Neuron (in vitro differentiated cells): ENCODE data around the gene OS9.

Experiments used
- H2AFZ ChIP-seq: one replicate; pipeline ENCODE4 v1.6.1; 2013; ENCODE audit warnings: low read depth, mild to moderate bottlenecking, inconsistent platforms, low read length, moderate library complexity
- H3K27me3 ChIP-seq: one replicate; pipeline ENCODE4 v1.6.1; 2013; ENCODE audit warnings: low read length; ENCODE audit not compliant: insufficient read depth
- H3K36me3 ChIP-seq: one replicate; pipeline ENCODE4 v1.6.1; 2013; ENCODE audit warnings: low read length; ENCODE audit not compliant: insufficient read depth
- H3K4me1 ChIP-seq: one replicate; pipeline ENCODE4 v1.6.1; 2013; ENCODE audit warnings: low read length; ENCODE audit not compliant: insufficient read depth
- H3K4me3 ChIP-seq: 2 replicates; pipeline ENCODE4 v1.5.1; 2013; ENCODE audit warnings: mild to moderate bottlenecking, low read length, moderate library complexity
- H3K9me3 ChIP-seq: one replicate; pipeline ENCODE4 v1.6.1; 2013; ENCODE audit warnings: low read length

Gene OS9

DNA sequence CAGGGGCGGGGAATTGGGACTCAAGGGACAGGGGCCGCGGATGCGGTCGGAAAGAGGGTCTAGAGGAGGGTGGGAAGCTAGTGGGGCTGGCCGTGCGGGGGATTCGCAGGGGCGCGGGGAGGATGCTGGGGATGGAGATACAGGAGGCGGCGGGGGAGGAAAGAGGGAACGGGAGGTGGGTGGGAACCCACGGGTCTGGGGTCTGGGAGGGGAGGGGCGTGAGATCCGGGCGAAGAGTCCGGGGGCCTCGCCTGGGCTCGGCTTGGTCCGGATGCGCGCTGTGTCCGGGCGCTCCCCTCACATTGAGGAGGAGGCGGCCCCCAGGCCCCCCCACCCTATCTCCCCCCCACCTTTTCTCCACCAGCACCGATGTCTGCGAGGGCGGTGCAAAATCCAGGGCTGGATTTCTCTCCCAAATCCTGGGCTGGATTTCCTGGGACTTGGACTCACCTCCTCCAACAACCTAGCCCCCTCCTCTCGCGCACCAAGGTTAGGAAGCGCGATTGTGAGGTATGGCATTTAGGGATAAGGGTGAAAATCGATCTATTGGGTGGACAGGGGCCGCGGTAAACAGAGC, 44.8 kb downstream of the OS9 start, which contains the start of gene AGAP2:
Gene AGAP2 (minus strand): TSS at position 82 of the 577 bp plus-strand sequence. CDS start 496 bp downstream, outside the sequence.
- H3K36me3 ChIP-seq, result no peaks in the 10 kb centered on the region
- no peaks in the 10 kb centered on the region for H3K27me3 ChIP-seq

DNA sequence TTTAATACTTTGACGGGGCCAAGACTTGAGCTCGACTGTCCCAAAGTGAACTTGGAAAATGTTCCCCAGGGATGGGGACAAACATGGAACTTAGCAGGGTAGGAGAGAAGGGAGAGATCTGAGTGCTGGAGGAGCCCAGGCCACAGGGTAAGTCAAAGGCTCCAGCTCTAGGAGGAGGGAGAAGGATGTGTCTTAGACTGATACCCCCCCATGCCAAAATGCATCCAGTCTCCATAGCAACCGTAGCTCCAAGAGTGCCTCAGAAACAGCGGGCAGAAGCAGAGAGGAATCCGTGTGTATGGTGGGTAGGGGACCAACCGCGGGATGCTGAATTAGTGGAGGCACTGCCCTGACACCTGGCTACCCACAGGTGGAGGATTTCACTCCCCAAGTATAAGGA, 45.5 kb downstream of the OS9 start:
- Histone ChIP-seq H3K36me3 (no peaks in the 10 kb centered on the region), H3K4me3 (peak overlapping the region; percentile 61), H2AFZ (peak overlapping the region; percentile 18), H3K9me3 (no peaks in the 10 kb centered on the region), H3K27me3 (no peaks in the 10 kb centered on the region), H3K4me1 (peaks cover 45% of the 10 kb centered on the region)

More for the DNA sequence above, 44.8 kb downstream of the OS9 start, which contains the start of gene AGAP2:
- H3K4me3 ChIP-seq, result peak within 1 kb of the TSS; percentile 61
- H3K4me1 ChIP-seq, result peaks cover 45% of the 10 kb centered on the region
- peak within 1 kb of the TSS; percentile 18 for H2AFZ ChIP-seq
- no peaks in the 10 kb centered on the region for H3K9me3 ChIP-seq

DNA sequence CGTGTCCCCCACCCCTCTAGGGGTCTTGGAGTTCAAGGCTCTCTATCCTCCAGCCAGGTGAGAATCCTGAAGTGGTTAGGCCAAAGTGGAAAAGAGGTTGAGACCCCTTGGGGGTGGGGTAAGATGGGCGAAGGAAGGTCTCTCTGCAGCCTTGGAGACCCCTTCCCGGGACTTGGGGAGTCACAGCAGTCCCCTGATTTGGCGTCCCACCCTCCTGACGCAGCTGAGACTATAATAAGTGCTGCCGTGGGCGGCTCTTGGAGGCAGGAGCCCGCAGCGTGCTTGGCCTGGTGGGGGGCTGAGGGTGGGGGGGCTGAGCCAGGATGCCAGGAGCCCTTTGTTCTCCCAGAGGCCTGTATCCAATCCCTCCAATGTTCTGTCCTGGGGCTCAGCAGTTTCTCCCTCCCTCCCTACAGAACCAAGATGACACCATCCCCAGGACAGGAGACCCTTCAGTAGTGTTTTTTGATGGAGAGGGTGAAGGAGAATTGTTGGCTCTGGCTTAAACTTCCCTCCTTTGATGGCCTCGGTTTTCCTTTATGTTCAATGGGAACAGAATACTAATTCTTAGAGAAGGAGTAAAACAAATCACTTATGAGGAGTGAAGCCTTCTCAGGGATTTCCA, 46.1 kb downstream of the OS9 start:
- Histone ChIP-seq H2AFZ (no peak overlapping the region), H3K4me3 (no peak overlapping the region), H3K4me1 (peaks cover 41% of the 10 kb centered on the region), H3K36me3 (no peaks in the 10 kb centered on the region), H3K9me3 (no peaks in the 10 kb centered on the region), H3K27me3 (no peaks in the 10 kb centered on the region)

DNA sequence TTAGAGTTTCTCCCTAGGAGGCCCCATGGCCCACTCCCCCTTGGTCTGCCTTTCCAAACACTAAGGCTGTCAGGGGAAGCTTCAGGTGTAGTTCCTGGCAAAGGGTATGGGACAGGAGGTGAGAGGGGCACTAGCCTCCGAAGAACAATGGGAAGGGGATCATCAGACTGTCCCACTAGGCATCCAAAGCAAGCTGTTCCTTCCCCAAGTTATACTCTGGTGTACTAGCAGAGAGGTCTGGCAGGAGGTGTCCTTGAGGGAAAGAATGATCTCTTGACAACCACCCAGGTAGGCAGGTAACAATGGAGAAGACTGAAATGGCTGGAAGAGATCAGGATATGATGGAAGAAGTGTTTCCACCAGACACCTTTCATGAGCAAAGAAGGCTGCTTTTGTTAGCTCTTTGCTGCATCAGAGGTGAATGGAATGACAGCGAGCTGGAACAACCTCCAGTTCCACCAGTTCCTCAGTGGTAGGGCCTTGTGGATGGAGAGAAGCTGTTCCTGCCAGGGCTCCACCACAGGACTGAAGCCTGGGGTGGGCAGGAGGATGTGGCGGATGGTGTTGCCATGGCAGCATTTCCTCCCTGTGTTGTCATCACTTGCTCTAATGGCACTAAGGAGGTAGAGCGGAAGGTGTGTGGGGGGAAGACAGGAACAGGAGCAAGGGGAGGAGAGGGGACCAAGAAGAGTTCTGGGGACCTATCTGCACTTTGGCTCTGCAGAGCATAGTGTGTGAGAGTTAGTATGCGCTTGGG, 46.9 kb downstream of the OS9 start:
- Histone ChIP-seq H3K27me3 (no peaks in the 10 kb centered on the region), H2AFZ (no peak overlapping the region), H3K36me3 (no peaks in the 10 kb centered on the region), H3K4me1 (peaks cover 38% of the 10 kb centered on the region), H3K9me3 (no peaks in the 10 kb centered on the region), H3K4me3 (no peak overlapping the region)

DNA sequence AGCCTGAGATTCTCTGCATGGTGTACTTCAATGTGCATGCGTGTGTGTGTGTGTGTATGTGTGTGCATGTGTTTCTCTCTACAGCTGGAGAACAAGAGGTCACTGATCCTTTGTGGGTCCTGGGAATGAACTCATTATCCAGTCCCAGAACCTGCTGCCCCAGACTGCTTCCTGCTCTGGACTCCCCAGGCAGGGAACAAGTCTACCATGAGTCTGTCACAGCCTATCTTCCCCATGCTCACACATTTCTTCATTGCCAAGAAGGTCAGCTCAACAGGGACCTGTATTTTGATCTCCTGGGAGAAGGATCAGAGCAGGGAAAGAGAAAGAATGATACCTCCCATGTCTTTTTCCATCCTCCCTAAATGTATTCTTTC, 47.5 kb downstream of the OS9 start:
- Histone ChIP-seq H3K36me3 (peaks cover 5% of the 10 kb centered on the region), H2AFZ (no peak overlapping the region), H3K9me3 (no peaks in the 10 kb centered on the region), H3K4me3 (no peak overlapping the region), H3K4me1 (peaks cover 38% of the 10 kb centered on the region), H3K27me3 (no peaks in the 10 kb centered on the region)

DNA sequence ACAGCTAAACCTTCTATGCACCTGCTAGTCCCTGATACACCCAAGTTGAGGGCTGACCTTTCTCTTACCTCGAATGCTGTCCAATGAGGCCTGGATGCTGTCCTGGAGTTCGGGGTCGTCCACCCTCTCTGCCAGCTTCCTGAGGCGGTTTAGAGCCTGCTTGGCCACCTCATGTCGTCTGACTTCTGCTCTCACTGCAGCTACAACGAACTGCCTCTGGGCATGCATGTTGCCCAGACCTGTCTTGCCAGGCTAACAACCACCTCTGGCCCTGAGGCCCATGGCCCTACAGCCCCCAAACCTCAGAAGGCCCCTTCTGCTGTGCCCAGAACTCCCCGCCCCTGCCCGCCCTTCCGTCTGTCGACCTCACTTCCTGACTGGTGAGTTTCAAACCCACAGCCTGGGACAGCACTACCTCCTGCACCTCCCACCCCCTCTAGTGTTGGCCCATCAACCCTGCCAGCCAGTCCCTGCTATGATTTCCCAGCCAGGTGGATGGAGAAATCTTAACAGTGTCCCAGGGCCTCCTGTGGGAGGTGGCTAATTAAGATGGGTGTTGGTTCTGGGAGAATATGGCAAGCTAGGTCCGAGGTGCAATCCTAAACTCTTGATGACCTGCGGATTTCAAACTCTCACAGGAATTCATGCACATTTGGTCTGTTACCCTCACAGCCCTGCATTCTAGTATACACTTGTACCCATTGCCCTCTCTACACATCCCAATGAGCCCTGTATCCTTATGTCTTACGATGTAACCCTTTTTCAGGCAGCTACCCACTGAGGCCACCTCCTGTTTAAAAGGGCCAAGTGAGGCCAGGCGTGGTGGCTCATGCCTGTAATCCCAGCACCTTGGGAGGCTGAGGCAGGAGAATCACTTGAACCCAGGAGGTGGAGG, 48.2 kb downstream of the OS9 start:
- Histone ChIP-seq H3K9me3 (no peaks in the 10 kb centered on the region), H2AFZ (no peak overlapping the region), H3K4me3 (no peak overlapping the region), H3K27me3 (no peaks in the 10 kb centered on the region), H3K4me1 (peaks cover 34% of the 10 kb centered on the region), H3K36me3 (peaks cover 12% of the 10 kb centered on the region)

DNA sequence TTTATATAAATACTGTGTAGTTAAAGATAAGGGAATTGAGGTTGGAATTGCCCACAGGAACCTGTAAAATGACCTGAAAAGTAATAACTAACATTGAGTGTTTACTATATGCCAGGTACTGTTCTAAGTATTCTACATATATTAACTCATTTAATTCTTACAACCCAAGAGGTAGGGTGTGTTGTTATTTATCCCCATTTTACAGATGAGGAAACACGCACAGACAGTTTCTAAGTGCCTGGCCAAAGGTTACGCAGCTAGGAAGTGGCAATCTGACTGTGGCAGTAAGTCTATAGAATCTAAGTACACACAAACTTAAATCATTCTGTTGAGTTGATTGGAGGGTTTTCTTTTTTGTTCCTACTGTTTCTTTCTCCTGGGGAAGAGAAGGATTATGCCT, 49.8 kb downstream of the OS9 start:
- H3K4me3 ChIP-seq, result peak overlapping the region; percentile 82

DNA sequence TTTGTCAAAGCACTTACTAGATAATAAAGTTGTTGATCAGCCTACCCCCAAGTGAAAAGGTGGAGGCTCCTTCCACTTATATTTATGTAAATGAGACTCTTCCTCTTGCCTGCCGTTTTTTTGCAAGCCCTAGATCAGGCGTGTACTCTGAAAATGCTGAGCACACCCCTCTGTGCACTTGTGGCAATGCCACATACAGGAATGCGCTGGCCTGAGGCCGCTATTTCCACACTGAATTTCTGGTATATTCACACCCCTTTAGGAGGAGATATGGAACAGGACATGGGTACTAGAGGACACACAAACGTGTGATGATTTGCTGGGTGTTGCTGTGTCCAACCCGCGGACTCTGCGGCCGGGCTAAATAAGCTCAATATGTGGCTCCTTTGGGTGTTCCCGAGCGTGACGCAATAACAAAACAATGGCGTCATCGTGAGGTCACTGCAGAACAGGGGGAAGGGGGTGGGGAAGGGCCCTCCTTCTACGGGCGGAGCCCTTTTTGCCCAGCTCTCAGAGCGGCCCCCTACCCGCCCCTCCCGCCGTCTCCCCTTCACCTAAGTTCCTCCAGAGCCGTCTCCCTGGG, 50.4 kb downstream of the OS9 start:
- Histone ChIP-seq H3K27me3 (no peaks in the 10 kb centered on the region), H3K9me3 (no peaks in the 10 kb centered on the region), H3K4me3 (peak overlapping the region; percentile 82), H3K4me1 (peaks cover 26% of the 10 kb centered on the region), H3K36me3 (peaks cover 30% of the 10 kb centered on the region), H2AFZ (no peak overlapping the region)

More for the DNA sequence above, 49.8 kb downstream of the OS9 start:
- no peaks in the 10 kb centered on the region for H3K27me3 ChIP-seq
- peaks cover 25% of the 10 kb centered on the region for H3K36me3 ChIP-seq
- H3K4me1 ChIP-seq, result peaks cover 30% of the 10 kb centered on the region
- no peak overlapping the region for H2AFZ ChIP-seq
- H3K9me3 ChIP-seq, result no peaks in the 10 kb centered on the region

DNA sequence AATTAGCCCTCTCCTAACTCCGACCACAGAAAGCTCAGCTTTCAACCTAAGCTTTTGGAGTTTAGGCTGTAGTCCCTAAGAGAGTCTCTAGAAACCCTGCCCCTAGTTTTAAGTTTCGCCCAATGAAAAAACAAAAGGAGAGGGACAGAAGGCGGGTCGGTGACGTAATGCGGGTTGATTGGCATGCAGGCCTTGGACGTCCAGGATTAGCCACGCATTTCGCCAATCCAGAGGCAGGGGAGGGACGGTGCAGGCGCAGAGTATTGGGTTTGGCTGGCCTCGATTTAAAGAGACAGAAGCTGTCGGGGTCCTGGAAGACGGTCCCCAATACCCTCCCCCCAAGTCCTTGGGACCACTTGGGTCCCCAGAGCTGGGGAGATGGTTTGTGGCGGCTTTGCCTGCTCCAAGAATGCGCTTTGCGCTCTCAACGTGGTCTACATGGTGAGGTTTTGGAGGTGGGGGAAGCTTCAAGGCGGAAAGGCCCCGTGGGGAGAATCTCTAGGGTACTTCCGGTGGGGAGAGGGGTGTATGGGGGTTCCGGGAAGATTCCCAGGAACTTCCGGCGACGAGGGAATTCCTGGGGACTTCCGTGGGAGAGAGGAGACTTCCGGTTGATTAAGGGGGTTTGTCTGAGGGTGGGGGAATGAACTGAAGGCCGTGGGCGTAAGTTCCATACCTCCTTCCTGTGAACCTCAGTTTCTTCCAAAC, 51.0 kb downstream of the OS9 start, which contains the start of gene TSPAN31:
Gene TSPAN31 (plus strand): TSS at position 263 of the 708 bp plus-strand sequence. CDS start 116 bp downstream, at position 379.
- Histone ChIP-seq H3K4me1 (peaks cover 20% of the 10 kb centered on the region), H3K9me3 (no peaks in the 10 kb centered on the region), H3K27me3 (no peaks in the 10 kb centered on the region), H2AFZ (no peak within 1 kb of the TSS), H3K4me3 (peak within 1 kb of the TSS; percentile 82), H3K36me3 (peaks cover 34% of the 10 kb centered on the region)

DNA sequence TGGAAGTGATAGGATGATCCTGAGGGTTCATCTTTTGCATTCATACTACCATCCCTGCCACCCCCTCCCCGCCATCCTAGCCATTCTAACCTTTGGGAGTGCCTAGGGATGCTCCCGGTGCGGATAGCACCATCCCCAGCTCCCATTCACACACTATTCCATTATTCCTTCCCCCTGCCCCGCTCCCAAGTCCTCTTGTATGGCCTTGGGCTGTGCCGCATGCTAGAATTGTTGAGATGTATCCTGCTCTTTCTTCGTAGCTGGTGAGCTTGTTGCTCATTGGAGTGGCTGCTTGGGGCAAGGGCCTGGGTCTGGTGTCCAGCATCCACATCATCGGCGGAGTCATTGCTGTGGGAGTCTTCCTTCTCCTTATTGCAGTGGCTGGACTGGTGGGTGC, 51.6 kb downstream of the OS9 start:
- Histone ChIP-seq H2AFZ (no peak overlapping the region), H3K36me3 (peaks cover 38% of the 10 kb centered on the region), H3K27me3 (no peaks in the 10 kb centered on the region), H3K4me3 (peak overlapping the region; percentile 82), H3K4me1 (peaks cover 21% of the 10 kb centered on the region), H3K9me3 (no peaks in the 10 kb centered on the region)

DNA sequence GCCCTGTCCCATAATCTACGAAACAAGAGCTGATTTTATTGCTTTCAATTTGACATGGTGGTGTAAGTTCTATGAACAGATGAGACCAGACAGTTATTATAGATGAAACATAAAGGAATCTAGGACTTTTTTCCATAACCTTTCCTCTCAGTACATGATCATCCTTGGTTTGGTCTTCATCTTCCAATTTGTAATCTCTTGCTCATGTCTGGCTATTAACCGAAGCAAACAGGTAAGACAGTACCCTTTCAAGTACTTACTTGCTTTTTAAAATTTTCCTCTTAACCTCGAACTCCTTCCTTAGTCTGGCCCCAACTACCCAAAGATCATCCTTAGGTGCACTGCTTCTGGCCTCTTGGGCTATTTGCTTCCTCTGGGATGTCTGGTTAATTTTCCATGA, 52.1 kb downstream of the OS9 start:
- Histone ChIP-seq H3K4me3 (peak overlapping the region; percentile 82), H3K9me3 (no peaks in the 10 kb centered on the region), H3K27me3 (no peaks in the 10 kb centered on the region), H3K36me3 (peaks cover 43% of the 10 kb centered on the region), H2AFZ (no peak overlapping the region), H3K4me1 (peaks cover 25% of the 10 kb centered on the region)

DNA sequence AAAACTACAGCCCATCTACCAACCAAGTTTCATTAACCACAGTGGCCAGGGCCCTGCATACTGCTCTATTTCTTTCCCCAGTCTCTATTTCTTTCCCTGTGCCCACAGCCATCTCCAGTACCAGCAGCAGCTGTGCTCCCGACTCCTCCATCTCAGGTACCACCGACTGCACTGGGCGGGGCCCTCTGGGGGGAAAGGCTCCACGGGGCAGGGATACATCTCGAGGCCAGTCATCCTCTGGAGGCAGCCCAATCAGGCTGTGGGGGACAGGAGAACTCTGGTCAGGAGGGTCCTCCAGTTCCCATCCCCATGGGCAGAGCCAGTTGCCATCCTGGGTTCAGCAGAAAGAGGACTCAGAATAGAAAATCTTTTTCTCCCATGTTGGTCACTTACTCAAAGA, 55.1 kb downstream of the OS9 start:
- no peaks in the 10 kb centered on the region for H3K27me3 ChIP-seq
- peaks cover 39% of the 10 kb centered on the region for H3K4me1 ChIP-seq
- no peak overlapping the region for H3K4me3 ChIP-seq
- peaks cover 45% of the 10 kb centered on the region for H3K36me3 ChIP-seq
- no peak overlapping the region for H2AFZ ChIP-seq
- H3K9me3 ChIP-seq, result no peaks in the 10 kb centered on the region
